GM12874 (cell line): Measurements from ENCODE around the gene STIM1.

Experiments
- TF ChIP-seq, protein P1 (sequence below): IDR thresholded peaks from 2 replicates; pipeline ENCODE4 v1.5.1; 2011; ENCODE audit warnings: low read depth, mild to moderate bottlenecking, control low read depth, low read length, moderate library complexity; ENCODE audit not compliant: insufficient read depth

The STIM1 gene

DNA sequence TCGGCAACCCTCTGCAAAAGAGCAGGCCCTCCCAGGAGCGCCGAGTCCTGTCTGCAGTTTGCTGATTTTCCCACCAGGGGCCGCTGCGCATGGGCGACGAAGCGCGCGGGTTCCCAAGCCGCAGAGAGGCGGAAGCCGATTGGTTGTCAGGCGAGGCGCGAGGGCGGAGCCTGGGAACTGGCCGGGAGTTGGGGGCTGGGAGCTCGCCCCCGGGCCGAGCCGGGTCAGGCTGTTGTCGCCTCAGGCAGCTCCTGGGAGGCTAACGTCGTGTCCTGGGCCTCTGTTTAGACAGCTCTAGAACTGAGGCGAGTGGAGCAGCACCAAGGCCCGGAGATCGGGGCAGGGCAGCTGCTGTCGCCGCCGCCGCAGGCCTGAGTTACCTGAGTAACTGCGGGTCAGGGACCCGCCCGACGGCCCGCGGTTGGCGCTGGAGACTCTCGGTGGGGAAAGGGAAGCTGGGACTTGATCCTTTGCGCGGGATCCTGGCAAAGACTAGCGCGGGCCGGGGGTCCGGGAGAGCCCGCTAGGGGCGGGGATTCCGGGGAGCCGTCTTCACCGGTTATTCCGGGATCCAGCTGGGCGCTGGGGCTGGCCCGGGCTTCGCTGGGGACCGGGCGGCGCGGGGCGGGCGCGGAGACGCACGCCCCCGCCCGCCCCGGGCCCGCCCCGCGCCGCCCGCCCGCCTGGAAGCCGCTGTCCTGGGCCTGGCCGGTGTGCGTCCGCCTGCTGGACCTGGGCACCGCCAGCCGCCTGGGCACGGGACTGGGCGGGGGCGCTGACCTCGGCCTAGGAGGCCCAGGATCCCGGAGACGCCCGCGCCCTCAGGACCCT, at the start of gene STIM1:
Gene STIM1, plus strand, starts transcription at position 688 of the 831 bp plus-strand sequence. CDS start 607 bp downstream, outside the sequence.
- TF ChIP-seq, protein P1, sequence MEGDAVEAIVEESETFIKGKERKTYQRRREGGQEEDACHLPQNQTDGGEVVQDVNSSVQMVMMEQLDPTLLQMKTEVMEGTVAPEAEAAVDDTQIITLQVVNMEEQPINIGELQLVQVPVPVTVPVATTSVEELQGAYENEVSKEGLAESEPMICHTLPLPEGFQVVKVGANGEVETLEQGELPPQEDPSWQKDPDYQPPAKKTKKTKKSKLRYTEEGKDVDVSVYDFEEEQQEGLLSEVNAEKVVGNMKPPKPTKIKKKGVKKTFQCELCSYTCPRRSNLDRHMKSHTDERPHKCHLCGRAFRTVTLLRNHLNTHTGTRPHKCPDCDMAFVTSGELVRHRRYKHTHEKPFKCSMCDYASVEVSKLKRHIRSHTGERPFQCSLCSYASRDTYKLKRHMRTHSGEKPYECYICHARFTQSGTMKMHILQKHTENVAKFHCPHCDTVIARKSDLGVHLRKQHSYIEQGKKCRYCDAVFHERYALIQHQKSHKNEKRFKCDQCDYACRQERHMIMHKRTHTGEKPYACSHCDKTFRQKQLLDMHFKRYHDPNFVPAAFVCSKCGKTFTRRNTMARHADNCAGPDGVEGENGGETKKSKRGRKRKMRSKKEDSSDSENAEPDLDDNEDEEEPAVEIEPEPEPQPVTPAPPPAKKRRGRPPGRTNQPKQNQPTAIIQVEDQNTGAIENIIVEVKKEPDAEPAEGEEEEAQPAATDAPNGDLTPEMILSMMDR, result peak; percentile 91

DNA sequence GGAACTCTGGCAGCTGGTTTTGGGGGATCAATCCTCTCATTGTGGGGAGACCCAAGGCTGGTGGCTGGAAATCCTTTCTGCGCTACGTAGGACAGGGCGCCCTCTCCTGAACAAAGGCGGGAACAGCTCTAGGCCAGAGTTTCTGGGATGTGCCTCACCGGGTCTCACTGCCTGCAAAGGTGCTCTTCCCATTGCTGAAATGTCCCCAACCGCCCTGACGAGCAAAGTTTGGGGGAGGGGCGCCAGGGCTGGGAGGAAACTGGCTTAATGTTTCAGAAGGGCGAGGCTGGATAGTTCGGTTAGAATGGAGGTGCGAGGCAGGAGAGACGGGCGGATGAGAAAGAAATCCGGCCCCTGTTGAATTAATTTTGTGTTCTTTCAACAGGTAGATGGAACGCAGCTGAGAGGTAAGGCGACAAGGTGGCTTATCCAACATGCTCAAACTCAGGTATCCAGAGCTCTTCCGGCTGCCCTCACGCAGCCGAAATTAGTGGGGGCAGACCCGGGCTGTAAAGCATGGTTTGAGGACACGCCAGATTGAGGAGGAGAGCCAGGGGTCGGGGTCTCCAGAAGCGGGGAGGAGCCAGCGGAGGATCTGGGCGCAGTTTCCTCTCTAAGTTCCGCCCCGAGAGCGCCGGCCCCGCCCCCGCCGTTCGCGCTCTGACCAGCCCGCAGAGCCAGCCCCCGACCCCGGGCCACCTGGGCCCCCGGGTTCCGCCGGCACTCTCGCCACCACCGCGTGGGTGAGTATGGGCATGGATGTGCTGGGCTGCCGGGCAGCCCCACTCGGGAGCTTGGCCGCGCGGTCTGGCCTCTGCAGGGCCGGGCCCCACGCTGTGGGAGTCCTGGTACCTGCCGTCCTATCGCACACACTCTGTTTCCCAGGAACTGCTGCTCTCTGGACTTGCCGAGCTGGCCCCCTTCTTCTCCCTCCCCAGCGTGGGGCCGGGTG, 47.3 kb upstream of the STIM1 start, which contains the start of gene PGAP2:
Gene PGAP2, plus strand, starts transcription at position 652 of the 952 bp plus-strand sequence. CDS start 2,700 bp downstream, outside the sequence.
- TF ChIP-seq, protein P1, result peak; percentile 80

DNA sequence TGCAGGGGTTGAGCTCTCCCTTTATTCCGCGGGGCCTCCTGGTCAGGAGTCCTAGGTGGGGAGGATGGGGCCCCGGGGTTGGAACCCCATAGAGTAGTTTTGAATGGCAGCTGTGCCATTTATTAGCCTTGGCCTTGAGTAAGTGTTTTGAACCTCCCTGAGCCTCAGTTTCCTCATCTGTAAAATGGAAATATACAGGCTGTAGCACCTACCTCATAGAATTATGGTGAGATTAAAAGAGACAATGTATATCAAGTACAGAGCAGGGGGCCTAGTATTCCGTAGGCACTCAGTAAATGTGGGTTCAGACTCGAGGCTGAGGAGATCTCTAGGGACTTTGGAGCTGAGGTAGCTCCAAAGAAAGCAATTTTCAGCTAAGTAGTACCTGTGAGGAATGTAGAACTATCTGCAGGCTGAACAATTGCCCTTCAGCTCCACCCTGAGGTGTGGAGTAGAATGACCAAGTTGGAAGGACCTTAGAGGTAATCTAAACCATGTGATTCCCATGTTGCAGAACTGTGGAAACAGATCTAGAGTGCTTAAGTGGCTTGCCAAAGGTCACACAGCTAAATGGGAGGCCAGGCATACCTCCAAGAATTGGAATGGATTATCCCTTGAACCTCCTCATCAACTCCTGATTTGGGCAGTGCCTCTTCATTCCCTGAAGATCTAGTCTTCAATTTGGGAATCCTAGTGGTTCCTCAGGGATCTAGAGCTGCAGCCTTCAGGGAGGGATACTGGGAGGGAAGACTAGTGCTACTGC, 46.4 kb upstream of the STIM1 start:
- TF ChIP-seq, protein P1, result peak; percentile 52

DNA sequence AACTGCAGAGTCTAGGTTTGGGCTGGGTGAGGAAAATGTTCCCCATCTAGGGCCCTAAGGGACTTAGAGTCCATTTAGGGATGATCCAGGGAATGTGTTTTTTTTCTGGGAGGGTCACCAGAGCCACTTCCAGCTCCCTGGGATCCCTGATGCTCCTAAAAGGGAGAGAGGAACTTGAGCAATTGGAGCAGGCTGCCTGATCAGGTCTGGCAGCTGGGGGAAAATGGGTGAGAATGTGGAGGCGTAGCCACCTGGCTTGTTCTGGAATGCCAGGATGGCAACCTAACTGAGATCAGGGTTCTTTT, 45.9 kb upstream of the STIM1 start:
- TF ChIP-seq, protein P1, result no peak

DNA sequence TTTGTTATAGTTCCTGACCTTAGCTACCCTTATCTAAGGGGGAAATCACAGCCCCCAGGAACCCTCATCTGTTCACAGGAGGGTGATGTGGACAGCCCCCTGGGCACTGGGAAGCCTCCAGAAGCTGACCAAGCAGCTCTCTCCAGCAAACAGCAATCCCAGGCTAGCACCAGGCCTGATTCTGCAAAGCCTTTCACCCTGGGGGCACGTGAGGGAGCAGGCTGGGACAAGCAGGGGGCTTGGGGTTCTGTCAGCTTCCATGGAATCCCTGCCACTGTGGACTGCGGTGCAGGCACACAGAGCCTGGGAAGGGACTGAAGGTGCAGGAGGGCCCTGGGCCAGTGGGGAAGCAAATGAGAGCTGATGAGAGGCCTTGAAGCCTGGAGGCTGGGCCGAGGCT, 45.0 kb upstream of the STIM1 start:
- TF ChIP-seq, protein P1, result no peak

DNA sequence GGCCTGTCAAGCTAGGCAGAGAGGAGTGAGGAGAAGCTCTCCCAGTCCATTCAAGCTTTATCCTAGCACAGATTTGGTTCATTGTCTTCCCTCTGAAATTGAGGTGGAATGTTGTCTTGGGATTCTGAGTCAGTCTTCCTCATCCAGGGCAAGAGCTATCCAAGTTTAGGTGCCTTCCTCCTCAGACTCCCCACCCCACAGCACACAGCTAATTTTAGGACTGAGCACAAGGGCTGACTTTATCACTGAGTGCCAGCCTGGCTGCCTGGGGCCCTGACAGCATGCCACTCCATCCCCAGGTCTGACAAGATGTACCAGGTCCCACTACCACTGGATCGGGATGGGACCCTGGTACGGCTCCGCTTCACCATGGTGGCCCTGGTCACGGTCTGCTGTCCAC, 44.5 kb upstream of the STIM1 start:
- TF ChIP-seq, protein P1, result no peak

DNA sequence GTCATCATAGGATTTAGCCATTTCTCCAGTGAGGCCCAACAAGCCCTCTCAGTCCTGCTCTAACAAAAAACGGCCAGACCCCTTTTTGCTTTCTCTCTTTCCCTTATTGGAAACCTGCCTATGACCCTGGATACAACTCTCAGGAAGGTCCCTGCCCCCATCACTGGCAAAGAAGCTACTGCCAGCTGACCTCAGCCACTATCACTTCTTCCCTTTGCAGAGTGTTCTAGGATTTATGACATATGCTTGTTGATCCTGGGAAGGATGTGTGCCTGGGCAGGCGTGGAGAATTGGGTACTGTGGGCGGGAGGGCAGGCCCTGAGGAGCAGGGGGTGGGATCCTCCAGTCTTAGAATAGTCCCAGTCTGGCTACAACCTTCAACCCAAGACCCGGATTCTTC, 39.6 kb upstream of the STIM1 start:
- TF ChIP-seq, protein P1, result no peak
